ENCODE results near the gene CUX1.

GRCh38 chr7:102221961-102222360 lies 404.5 kb downstream of the CUX1 start:
- TF ChIP-seq CTCF (tag by site-specific recombination; IDR thresholded peaks at IDR 0.05) (no peak), ZNF214 (tag by site-specific recombination; IDR thresholded peaks at IDR 0.05; ENCODE audit: borderline replicate concordance) (no peak), ZNF830 (tag by site-specific recombination; IDR thresholded peaks at IDR 0.05; ENCODE audit: low read depth) (no peak), ELK4 (IDR thresholded peaks at IDR 0.05; ENCODE audit: borderline replicate concordance, low read depth, low read length) (no peak)
